BLaER1 (cell line): ENCODE results near the gene VPS26B.
"Not testable (repeated sequence)": the region's sequence is repeated elsewhere in the genome, so short reads cannot be mapped to it uniquely, and the experiment has no call there.

Experiments
- H3K27ac ChIP-seq: shearing (Covaris generic); formaldehyde crosslinking; 2 replicates; pipeline ENCODE4 v1.8.1; 2022
- H3K27me3 ChIP-seq: shearing (Covaris generic); formaldehyde crosslinking; 2 replicates; pipeline ENCODE4 v1.8.1; 2022
- H3K36me3 ChIP-seq: shearing (Covaris generic); formaldehyde crosslinking; 2 replicates; pipeline ENCODE4 v1.8.1; 2022
- H3K4me1 ChIP-seq: shearing (Covaris generic); formaldehyde crosslinking; 2 replicates; pipeline ENCODE4 v1.8.1; 2022
- H3K4me2 ChIP-seq: shearing (Covaris generic); formaldehyde crosslinking; 2 replicates; pipeline ENCODE4 v1.8.1; 2022
- H3K4me3 ChIP-seq: shearing (Covaris generic); formaldehyde crosslinking; 2 replicates; pipeline ENCODE4 v1.8.1; 2022
- H3K9ac ChIP-seq: shearing (Covaris generic); formaldehyde crosslinking; 2 replicates; pipeline ENCODE4 v1.8.1; 2022
- H3K9me3 ChIP-seq: shearing (Covaris generic); formaldehyde crosslinking; 2 replicates; pipeline ENCODE4 v1.8.1; 2022
- H4K20me1 ChIP-seq: shearing (Covaris generic); formaldehyde crosslinking; 2 replicates; pipeline ENCODE4 v1.8.1; 2022
- Cebpa-rat ChIP-seq: shearing (Covaris generic); IDR thresholded peaks from 2 replicates; pipeline ENCODE4 v1.8.1; 2022

Gene VPS26B

GRCh38 chr11:134276396-134277182 is 52.1 kb downstream of the VPS26B start:
- peaks cover 40% of the 10 kb centered on the region for H3K4me1 ChIP-seq
- peaks cover 80% of the 10 kb centered on the region for H3K27me3 ChIP-seq
- TF ChIP-seq Cebpa-rat, result no peak
- H3K27ac ChIP-seq, result no peak overlapping the region
- peaks cover 54% of the 10 kb centered on the region for H4K20me1 ChIP-seq
- peak overlapping the region; percentile 67 for H3K4me3 ChIP-seq
- no peak overlapping the region for H3K9ac ChIP-seq
- no peaks in the 10 kb centered on the region for H3K36me3 ChIP-seq
- peak overlapping the region; percentile 93 for H3K4me2 ChIP-seq
- H3K9me3 ChIP-seq, result peaks cover 7% of the 10 kb centered on the region

- Histone ChIP-seq H3K9ac (no peak overlapping the region), H3K27ac (no peak overlapping the region), H3K4me1 (peaks cover 40% of the 10 kb centered on the region), H3K4me2 (peak overlapping the region; percentile 93), H3K4me3 (peak overlapping the region; percentile 67), H4K20me1 (peaks cover 54% of the 10 kb centered on the region), H3K27me3 (peaks cover 72% of the 10 kb centered on the region), H3K36me3 (no peaks in the 10 kb centered on the region), H3K9me3 (peaks cover 7% of the 10 kb centered on the region)
- TF ChIP-seq Cebpa-rat, result no peak
Observed at GRCh38 chr11:134277183-134278001, 52.9 kb downstream of the VPS26B start.

GRCh38 chr11:134278356-134278755 is 53.9 kb downstream of the VPS26B start:
- no peak overlapping the region for H3K4me2 ChIP-seq
- H3K9me3 ChIP-seq, result peaks cover 7% of the 10 kb centered on the region
- no peak overlapping the region for H3K4me3 ChIP-seq
- H3K4me1 ChIP-seq, result peaks cover 32% of the 10 kb centered on the region
- H3K27ac ChIP-seq, result no peak overlapping the region
- no peak overlapping the region for H3K9ac ChIP-seq
- TF ChIP-seq Cebpa-rat, result no peak
- H4K20me1 ChIP-seq, result peaks cover 46% of the 10 kb centered on the region
- no peaks in the 10 kb centered on the region for H3K36me3 ChIP-seq
- H3K27me3 ChIP-seq, result peaks cover 63% of the 10 kb centered on the region

GRCh38 chr11:134281635-134282034 is 57.2 kb downstream of the VPS26B start:
- Histone ChIP-seq H3K27me3 (peaks cover 30% of the 10 kb centered on the region), H4K20me1 (peaks cover 18% of the 10 kb centered on the region), H3K4me1 (peaks cover 16% of the 10 kb centered on the region)
- not testable (repeated sequence) for H3K4me2 ChIP-seq, H3K27ac ChIP-seq, H3K4me3 ChIP-seq, H3K9ac ChIP-seq, H3K36me3 ChIP-seq, H3K9me3 ChIP-seq

- no peak overlapping the region for H3K27ac ChIP-seq
Observed at GRCh38 chr11:134282121-134283045, 57.9 kb downstream of the VPS26B start.

GRCh38 chr11:134283461-134284230 is 59.2 kb downstream of the VPS26B start:
- no peak overlapping the region for H3K27ac ChIP-seq

More at GRCh38 chr11:134282121-134283045, 57.9 kb downstream of the VPS26B start:
- peaks cover 10% of the 10 kb centered on the region for H4K20me1 ChIP-seq
- no peak overlapping the region for H3K4me3 ChIP-seq
- peaks cover 9% of the 10 kb centered on the region for H3K4me1 ChIP-seq
- no peak overlapping the region for H3K9ac ChIP-seq
- peaks cover 22% of the 10 kb centered on the region for H3K27me3 ChIP-seq
- H3K4me2 ChIP-seq, result no peak overlapping the region
- H3K9me3 ChIP-seq, result peaks cover 7% of the 10 kb centered on the region
- no peaks in the 10 kb centered on the region for H3K36me3 ChIP-seq
- TF ChIP-seq Cebpa-rat, result no peak

GRCh38 chr11:134284349-134284748 is 59.9 kb downstream of the VPS26B start:
- H3K27me3 ChIP-seq, H3K27ac ChIP-seq, H3K4me2 ChIP-seq, H3K36me3 ChIP-seq, H4K20me1 ChIP-seq, H3K4me1 ChIP-seq, H3K9ac ChIP-seq, H3K4me3 ChIP-seq, H3K9me3 ChIP-seq: not testable (repeated sequence)

More at GRCh38 chr11:134283461-134284230, 59.2 kb downstream of the VPS26B start:
- no peaks in the 10 kb centered on the region; the same call in 1 of the 2 replicates for H4K20me1 ChIP-seq
- H3K9ac ChIP-seq, result no peak overlapping the region
- H3K9me3 ChIP-seq, result peaks cover 1% of the 10 kb centered on the region; the same call in 1 of the 2 replicates
- no peak for TF ChIP-seq Cebpa-rat
- H3K4me3 ChIP-seq, result no peak overlapping the region
- H3K27me3 ChIP-seq, result peaks cover 10% of the 10 kb centered on the region
- no peaks in the 10 kb centered on the region for H3K36me3 ChIP-seq
- no peak overlapping the region for H3K4me2 ChIP-seq
- H3K4me1 ChIP-seq, result no peaks in the 10 kb centered on the region

- peaks cover 13% of the 10 kb centered on the region; the same call in 1 of the 2 replicates for H3K4me1 ChIP-seq
- no peak for TF ChIP-seq Cebpa-rat
- H3K4me3 ChIP-seq, result no peak overlapping the region
- no peak overlapping the region for H3K4me2 ChIP-seq
- no peaks in the 10 kb centered on the region for H3K9me3 ChIP-seq
- no peak overlapping the region for H3K27ac ChIP-seq
- no peak overlapping the region for H3K9ac ChIP-seq
- no peaks in the 10 kb centered on the region for H3K36me3 ChIP-seq
- no peaks in the 10 kb centered on the region for H4K20me1 ChIP-seq
- H3K27me3 ChIP-seq, result no peaks in the 10 kb centered on the region
Observed at GRCh38 chr11:134287561-134287960, 63.1 kb downstream of the VPS26B start.

GRCh38 chr11:134288486-134288885 is 64.0 kb downstream of the VPS26B start:
- H3K9me3 ChIP-seq, result no peaks in the 10 kb centered on the region
- no peak overlapping the region for H3K4me3 ChIP-seq
- no peak overlapping the region for H3K27ac ChIP-seq
- peaks cover 13% of the 10 kb centered on the region; the same call in 1 of the 2 replicates for H3K4me1 ChIP-seq
- no peaks in the 10 kb centered on the region for H3K36me3 ChIP-seq
- H3K27me3 ChIP-seq, result no peaks in the 10 kb centered on the region
- no peak overlapping the region for H3K4me2 ChIP-seq
- no peak for TF ChIP-seq Cebpa-rat
- no peaks in the 10 kb centered on the region for H4K20me1 ChIP-seq
- no peak overlapping the region for H3K9ac ChIP-seq
